ENCODE measurements around the gene GLYR1. TPM values are rescaled to one million over a fixed set of nuclear protein-coding genes. Genes with fewer than 3 reads are reported as not detected.

Gene GLYR1
- total RNA-seq, 4 donors from 2014 or later, result 86.0 to 129 (median 97.0) TPM

GRCh38 chr16:4754865-4755264, 92.2 kb downstream of the GLYR1 start:
- TF ChIP-seq, protein P1, sequence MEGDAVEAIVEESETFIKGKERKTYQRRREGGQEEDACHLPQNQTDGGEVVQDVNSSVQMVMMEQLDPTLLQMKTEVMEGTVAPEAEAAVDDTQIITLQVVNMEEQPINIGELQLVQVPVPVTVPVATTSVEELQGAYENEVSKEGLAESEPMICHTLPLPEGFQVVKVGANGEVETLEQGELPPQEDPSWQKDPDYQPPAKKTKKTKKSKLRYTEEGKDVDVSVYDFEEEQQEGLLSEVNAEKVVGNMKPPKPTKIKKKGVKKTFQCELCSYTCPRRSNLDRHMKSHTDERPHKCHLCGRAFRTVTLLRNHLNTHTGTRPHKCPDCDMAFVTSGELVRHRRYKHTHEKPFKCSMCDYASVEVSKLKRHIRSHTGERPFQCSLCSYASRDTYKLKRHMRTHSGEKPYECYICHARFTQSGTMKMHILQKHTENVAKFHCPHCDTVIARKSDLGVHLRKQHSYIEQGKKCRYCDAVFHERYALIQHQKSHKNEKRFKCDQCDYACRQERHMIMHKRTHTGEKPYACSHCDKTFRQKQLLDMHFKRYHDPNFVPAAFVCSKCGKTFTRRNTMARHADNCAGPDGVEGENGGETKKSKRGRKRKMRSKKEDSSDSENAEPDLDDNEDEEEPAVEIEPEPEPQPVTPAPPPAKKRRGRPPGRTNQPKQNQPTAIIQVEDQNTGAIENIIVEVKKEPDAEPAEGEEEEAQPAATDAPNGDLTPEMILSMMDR (IDR thresholded peaks at IDR 0.05), result no peak
- TF ChIP-seq POLR2A (IDR thresholded peaks at IDR 0.05) (no peak), POLR2AphosphoS5 (IDR thresholded peaks at IDR 0.05) (no peak), EP300 (IDR thresholded peaks at IDR 0.05) (no peak)
- peaks cover 0 to 100% of the 10 kb centered on the region in 2 donors for H3K36me3 ChIP-seq
- WGBS, 2 donors (ENCODE audit: low coverage in 1 of 2), result 95 to 100% methylated on average over 3 of the region's 4 CpGs
- H3K27ac ChIP-seq, result no peak overlapping the region
- H3K4me1 ChIP-seq, result no peaks in the 10 kb centered on the region
- no peaks in the 10 kb centered on the region for H3K27me3 ChIP-seq
- no peak for ATAC-seq
- no peak overlapping the region for H3K4me3 ChIP-seq
- H3K9me3 ChIP-seq, result no peaks in the 10 kb centered on the region

- TF ChIP-seq, protein P1 (IDR thresholded peaks at IDR 0.05), result no peak
- TF ChIP-seq EP300 (IDR thresholded peaks at IDR 0.05) (no peak), POLR2A (IDR thresholded peaks at IDR 0.05) (no peak), POLR2AphosphoS5 (IDR thresholded peaks at IDR 0.05) (no peak)
- no peak for ATAC-seq
- Histone ChIP-seq H3K27ac (no peak overlapping the region), H3K27me3 (no peaks in the 10 kb centered on the region), H3K9me3 (no peaks in the 10 kb centered on the region), H3K4me1 (no peaks in the 10 kb centered on the region), H3K4me3 (no peak overlapping the region), H3K36me3 (peaks cover 0 to 99% of the 10 kb centered on the region in 2 donors)
- 97 to 100% methylated on average over 2 to 5 of the region's 11 CpGs for WGBS, 2 donors (ENCODE audit: low coverage in 1 of 2)
These were observed 93.9 kb downstream of the GLYR1 start for GRCh38 chr16:4753227-4753626.

Small RNA genes within 50 kb of the gene (small RNA-seq; reads per million reads assigned to genes)
- gene RF00017, result 0 reads per million in 4 donors

Other genes starting within 250 kb of the GLYR1 start
- 10 to 100 TPM in 3 of 4 donors, 1 to 10 TPM in 1; 5.9 to 24.0 (median 14.3) TPM for gene UBALD1, start 232.4 kb downstream of the GLYR1 start, total RNA-seq
- 10 to 100 TPM; 29.2 to 67.0 (median 40.5) TPM for gene MGRN1, start 222.5 kb downstream of the GLYR1 start, total RNA-seq
- gene NUDT16L1, start 153.7 kb downstream of the GLYR1 start, total RNA-seq, result 10 to 100 TPM; 14.8 to 26.3 (median 21.4) TPM
- gene ANKS3, start 113.0 kb downstream of the GLYR1 start, total RNA-seq, result 10 to 100 TPM; 23.3 to 47.8 (median 27.6) TPM
- under 1 TPM; 0.54 to 0.89 (median 0.65) TPM for gene DNAAF8, start 112.8 kb downstream of the GLYR1 start, total RNA-seq
- 10 to 100 TPM; 12.6 to 15.8 (median 13.8) TPM for gene ZNF500, start 80.1 kb downstream of the GLYR1 start, total RNA-seq
- not detected for gene SEPTIN12, start 58.9 kb downstream of the GLYR1 start, total RNA-seq
- gene SMIM22, start 51.9 kb downstream of the GLYR1 start, total RNA-seq, result not detected
- gene ROGDI, start 44.7 kb downstream of the GLYR1 start, total RNA-seq, result 10 to 100 TPM; 37.6 to 85.9 (median 62.6) TPM
- gene UBN1, start 193 bp upstream of the GLYR1 start, total RNA-seq, result 10 to 100 TPM; 22.8 to 46.2 (median 28.0) TPM
- gene PPL, start 89.9 kb upstream of the GLYR1 start, total RNA-seq, result 10 to 100 TPM; 53.7 to 82.5 (median 76.5) TPM
- gene SEC14L5, start 111.0 kb upstream of the GLYR1 start, total RNA-seq, result 1 to 10 TPM in 1 of 4 donors, under 1 TPM in 3; 0.16 to 1.3 (median 0.75) TPM
- 10 to 100 TPM; 17.8 to 37.8 (median 27.7) TPM for gene NAGPA, start 186.6 kb upstream of the GLYR1 start, total RNA-seq
- gene C16orf89, start 218.7 kb upstream of the GLYR1 start, total RNA-seq, result 10 to 100 TPM in 2 of 4 donors, 1 to 10 TPM in 1, under 1 TPM in 1; 0.62 to 21.0 (median 7.7) TPM
- gene ALG1, start 224.6 kb upstream of the GLYR1 start, total RNA-seq, result 10 to 100 TPM in 3 of 4 donors, 1 to 10 TPM in 1; 6.4 to 16.8 (median 12.9) TPM

Measured in gastroesophageal sphincter (tissue), 4 donors.